IMR-90 (cell line): Measurements from ENCODE around the gene TCOF1. TPM values are rescaled to one million over a fixed set of nuclear protein-coding genes. Genes with fewer than 3 reads are reported as not detected.
A peak's percentile ranks its signal among the peaks of the same experiment; 100 is the strongest.

ENCODE experiments used
- ATAC-seq: fragments of 200-7000 bp; cut with Tn5 transposase; 2 replicates; pipeline ENCODE4 v1.9.1; 2020; ENCODE audit warnings: low read depth, mild to moderate bottlenecking, moderate library complexity
- BruUV-seq: library from RNA; stranded (reverse); fragments of 400-500 nt; replicated peaks from 2 replicates; lab custom pipeline; 2021; lab: Mats Ljungman, UMichigan
- CTCF ChIA-PET: fragments of 300-600 bp; formaldehyde crosslinking; extraction: SDS; loops from one replicate; lab custom pipeline; 2021; ENCODE audit warnings: antibody characterized with exemption; lab: Yijun Ruan, JAX
- POLR2A ChIA-PET: fragments of 300-600 bp; sonication (Branson Sonifier 250); formaldehyde crosslinking; loops from one replicate; lab custom pipeline; 2022; ENCODE audit warnings: antibody characterized with exemption; ENCODE audit not compliant: unreplicated experiment; lab: Charles Lee
- DNase-seq: peaks from one replicate; pipeline ENCODE4 v3.0.0; 2013
- H2AFZ ChIP-seq: replicated peaks from 2 replicates; pipeline ENCODE3; 2013; ENCODE audit warnings: low read length, mild to moderate bottlenecking; ENCODE audit not compliant: poor library complexity
- H2AK5ac ChIP-seq: 2 replicates; pipeline ENCODE4 v1.6.1; 2013; ENCODE audit warnings: low read depth, low read length, inconsistent platforms
- H2AK9ac ChIP-seq: replicated peaks from 2 replicates; pipeline ENCODE3; 2013; ENCODE audit warnings: mild to moderate bottlenecking, low read depth, low read length, moderate library complexity; ENCODE audit not compliant: poor library complexity
- H2BK120ac ChIP-seq: 2 replicates; pipeline ENCODE4 v1.6.1; 2013; ENCODE audit warnings: low read depth, low read length, inconsistent platforms
- H2BK15ac ChIP-seq: 3 replicates; pipeline ENCODE4 v1.6.1; 2013; ENCODE audit warnings: low read depth, low read length, inconsistent platforms
- H2BK20ac ChIP-seq: 2 replicates; pipeline ENCODE4 v1.6.1; 2013; ENCODE audit warnings: low read depth, mild to moderate bottlenecking, inconsistent platforms, low read length, moderate library complexity
- H2BK5ac ChIP-seq: 2 replicates; pipeline ENCODE4 v1.6.1; 2013; ENCODE audit warnings: mild to moderate bottlenecking, low read depth, low read length, inconsistent platforms; ENCODE audit not compliant: poor library complexity, severe bottlenecking
- H3K14ac ChIP-seq: replicated peaks from 2 replicates; pipeline ENCODE4 v1.6.1; 2013; ENCODE audit warnings: low read depth, low read length, inconsistent platforms
- H3K18ac ChIP-seq: 2 replicates; pipeline ENCODE4 v1.6.1; 2013; ENCODE audit warnings: low read depth, low read length, control low read depth
- H3K23ac ChIP-seq: 2 replicates; pipeline ENCODE4 v1.6.1; 2013; ENCODE audit warnings: low read depth, low read length, inconsistent platforms
- H3K27ac ChIP-seq: 2 replicates; pipeline ENCODE4 v1.5.1; 2013; ENCODE audit warnings: mild to moderate bottlenecking, control low read depth, low read length; ENCODE audit not compliant: insufficient read depth
- H3K27me3 ChIP-seq: 2 replicates; pipeline ENCODE4 v1.6.1; 2013; ENCODE audit warnings: low read length; ENCODE audit not compliant: control insufficient read depth, insufficient read depth
- H3K36me3 ChIP-seq: 2 replicates; pipeline ENCODE4 v1.6.1; 2013; ENCODE audit warnings: low read length, mixed read lengths; ENCODE audit not compliant: control insufficient read depth, insufficient read depth
- H3K4ac ChIP-seq: 2 replicates; pipeline ENCODE4 v1.6.1; 2013; ENCODE audit warnings: low read depth, low read length, inconsistent platforms
- H3K4me1 ChIP-seq: 2 replicates; pipeline ENCODE4 v1.6.1; 2013; ENCODE audit warnings: low read length, mixed read lengths; ENCODE audit not compliant: control insufficient read depth, insufficient read depth
- H3K4me2 ChIP-seq: 2 replicates; pipeline ENCODE4 v1.6.1; 2013; ENCODE audit warnings: low read depth, mild to moderate bottlenecking, control low read depth, low read length, moderate library complexity
- H3K4me3 ChIP-seq: 2 replicates; pipeline ENCODE4 v1.5.1; 2013; ENCODE audit warnings: low read depth, mild to moderate bottlenecking, control low read depth, low read length, moderate library complexity; ENCODE audit not compliant: insufficient read depth
- H3K56ac ChIP-seq: 2 replicates; pipeline ENCODE4 v1.6.1; 2013; ENCODE audit warnings: low read length, inconsistent platforms; ENCODE audit not compliant: insufficient read depth; ENCODE audit errors: extremely low read depth
- H3K79me1 ChIP-seq, 2 experiments: 2 replicates each; pipeline ENCODE4 v1.6.1; 2013; ENCODE audit warnings: low read length in 2 of 2, inconsistent platforms in 1 of 2, low read depth in 1 of 2
- H3K9ac ChIP-seq: 2 replicates; pipeline ENCODE4 v1.6.1; 2013; ENCODE audit warnings: low read depth, low read length, control low read depth
- H3K9me1 ChIP-seq: 2 replicates; pipeline ENCODE4 v1.6.1; 2013; ENCODE audit warnings: low read length, inconsistent platforms; ENCODE audit not compliant: insufficient read depth
- H3K9me3 ChIP-seq: 2 replicates; pipeline ENCODE4 v1.6.1; 2013; ENCODE audit warnings: low read length; ENCODE audit not compliant: control insufficient read depth, insufficient read depth
- H4K20me1 ChIP-seq: 2 replicates; pipeline ENCODE4 v1.6.1; 2013; ENCODE audit warnings: low read length, inconsistent platforms; ENCODE audit not compliant: insufficient read depth
- H4K5ac ChIP-seq: 2 replicates; pipeline ENCODE4 v1.6.1; 2013; ENCODE audit warnings: mild to moderate bottlenecking, low read depth, low read length, control low read depth
- H4K8ac ChIP-seq, 2 experiments: 2 replicates each; pipeline ENCODE4 v1.6.1; 2013; ENCODE audit warnings: low read depth in 2 of 2, low read length in 2 of 2, control low read depth in 1 of 2, inconsistent platforms in 1 of 2
- H4K91ac ChIP-seq: 2 replicates; pipeline ENCODE4 v1.6.1; 2013; ENCODE audit warnings: low read depth, low read length, inconsistent platforms; ENCODE audit not compliant: insufficient read depth
- BHLHE40 ChIP-seq: fragments of 150-350 bp; IDR thresholded peaks from 2 replicates; pipeline ENCODE4 v1.6.1; 2016; ENCODE audit warnings: mild to moderate bottlenecking, low read depth, low read length
- CHD1 ChIP-seq: IDR thresholded peaks from 2 replicates; pipeline ENCODE4 v1.6.1; 2012; ENCODE audit warnings: low read depth, low read length, improper control_type of control experiment
- FOS ChIP-seq: fragments of 150-350 bp; IDR thresholded peaks from 2 replicates; pipeline ENCODE4 v1.6.1; 2016; ENCODE audit warnings: low read depth, low read length
- MXI1 ChIP-seq: IDR thresholded peaks from 2 replicates; pipeline ENCODE4 v1.6.1; 2012; ENCODE audit warnings: low read depth, mild to moderate bottlenecking, low read length, moderate library complexity, borderline replicate concordance
- NFE2L2 ChIP-seq: fragments of 150-350 bp; IDR thresholded peaks from 2 replicates; pipeline ENCODE4 v1.6.1; 2016; ENCODE audit warnings: low read depth, mild to moderate bottlenecking, low read length
- POLR2A ChIP-seq: IDR thresholded peaks from 2 replicates; pipeline ENCODE4 v1.6.1; 2012; ENCODE audit warnings: mild to moderate bottlenecking, low read depth, low read length
- RAD21 ChIP-seq: IDR thresholded peaks from 2 replicates; pipeline ENCODE4 v1.6.1; 2012; ENCODE audit warnings: low read length, improper control_type of control experiment
- RCOR1 ChIP-seq: IDR thresholded peaks from 2 replicates; pipeline ENCODE4 v1.6.1; 2012; ENCODE audit warnings: mild to moderate bottlenecking, low read length, improper control_type of control experiment; ENCODE audit not compliant: insufficient replicate concordance
- SMC3 ChIP-seq: fragments of 150-350 bp; IDR thresholded peaks from 2 replicates; pipeline ENCODE4 v1.6.1; 2016; ENCODE audit warnings: low read depth, mild to moderate bottlenecking, antibody characterized with exemption, low read length, moderate library complexity
- USF2 ChIP-seq: fragments of 150-350 bp; IDR thresholded peaks from 2 replicates; pipeline ENCODE4 v1.6.1; 2017; ENCODE audit warnings: mild to moderate bottlenecking, antibody characterized with exemption, low read length, low read depth
- WGBS, 2 experiments: methylation state at CpG; one replicate each; pipeline versions ENCODE4 v1.1.5 to v1.1.7; 2013; ENCODE audit warnings: missing lambda C conversion rate in 2 of 2; ENCODE audit not compliant: insufficient read length in 1 of 2; ENCODE audit errors: extremely low coverage in 2 of 2; 5-methylcytosine and 5-hydroxymethylcytosine counted together
- dilution Hi-C: fragments of 300-500 bp; cut with HindIII; formaldehyde crosslinking; loops from one replicate; pipeline ENCODE4 v1.14.3; 2018; ENCODE audit warnings: low sequenced_read_pairs; ENCODE audit not compliant: unreplicated experiment
- in situ Hi-C: fragments of 300-500 bp; cut with MboI; formaldehyde crosslinking; loops from 3 replicates; pipeline ENCODE4 v1.14.3; 2019; ENCODE audit warnings: low sequenced_read_pairs, inconsistent platforms, mixed read lengths
- intact Hi-C: fragments of 100-400 bp; cut with micrococcal nuclease; formaldehyde crosslinking; loops from 2 replicates; pipeline ENCODE4 v1.10.0; 2022
- polyA plus RNA-seq, 3 experiments: library from polyadenylated mRNA; depleted of rRNA; stranded (reverse); fragments of >200 nt; gene quantifications; 2 replicates each; pipeline ENCODE4 v1.2.3, GENCODE V29; 2012; ENCODE audit warnings: low replicate concordance in 1 of 3
- total RNA-seq: library from RNA; depleted of rRNA; stranded (reverse); fragments of >200 nt; gene quantifications from 2 replicates; pipeline ENCODE4 v1.2.3, GENCODE V29; 2012

Gene TCOF1
- total and polyA plus RNA-seq, 2 of the 4 experiments (the other 2 are of a cell fraction) = 18.2 to 19.7 TPM

GRCh38 chr5:150428106-150428876, 70.8 kb downstream of the TCOF1 start:
- Histone ChIP-seq H4K20me1 (no peaks in the 10 kb centered on the region), H3K4me1 (no peaks in the 10 kb centered on the region), H3K18ac (no peak overlapping the region), H2AK9ac (no peak overlapping the region), H3K4me3 (no peak overlapping the region), H3K4ac (peak overlapping the region; percentile 23; the same call in 1 of the 2 replicates), H3K9me3 (no peaks in the 10 kb centered on the region), H4K91ac (no peak overlapping the region), H3K27me3 (no peaks in the 10 kb centered on the region), H3K79me1 (no peaks in the 10 kb centered on the region), H3K14ac (peak overlapping the region; percentile 52; the same call in 1 of the 2 replicates), H4K5ac (no peak overlapping the region), H2BK20ac (no peak overlapping the region), H2AFZ (peak overlapping the region; percentile 68), H2BK5ac (no peak overlapping the region), H3K27ac (no peak overlapping the region), H3K9me1 (no peaks in the 10 kb centered on the region; the same call in 1 of the 2 replicates), H3K56ac (no peak overlapping the region), H2AK5ac (peak overlapping the region; percentile 30; the same call in 1 of the 2 replicates), H4K8ac (no peak overlapping the region; a peak in 1 of 4 replicates), H3K36me3 (no peaks in the 10 kb centered on the region), H3K23ac (no peak overlapping the region), H3K9ac (no peak overlapping the region), H3K4me2 (no peak overlapping the region), H2BK15ac (no peak overlapping the region), H2BK120ac (no peak overlapping the region)
- ChIA-PET CTCF (no interaction called here), POLR2A (no interaction called here)
- no TSS peak for BruUV-seq
- intact Hi-C loops (no loop called here), in situ Hi-C loops (loop anchor here (25.0 kb wide), 2 partner anchors 591 to 791 kb away; no protein-coding TSS in a partner anchor), dilution Hi-C loops (no loop called here)
- ATAC-seq = peak; percentile 35
- no peak for DNase-seq
- WGBS, 2 experiments = 60% methylated on average over 9 of the region's 18 CpGs; no CpG with 5 or more reads in 1 of the 2 experiments
- no peak for TF ChIP-seq MXI1
- no peak for TF ChIP-seq NFE2L2
- no peak for TF ChIP-seq RAD21
- no peak for TF ChIP-seq SMC3
- no peak for TF ChIP-seq USF2
- no peak for TF ChIP-seq POLR2A
- no peak for TF ChIP-seq BHLHE40
- TF ChIP-seq CHD1 = no peak
- no peak for TF ChIP-seq FOS
- no peak for TF ChIP-seq RCOR1
